Measurements from ENCODE around the gene OR10R2.
A peak's percentile ranks its signal among the peaks of the same experiment; 100 is the strongest.

Gene OR10R2

DNA sequence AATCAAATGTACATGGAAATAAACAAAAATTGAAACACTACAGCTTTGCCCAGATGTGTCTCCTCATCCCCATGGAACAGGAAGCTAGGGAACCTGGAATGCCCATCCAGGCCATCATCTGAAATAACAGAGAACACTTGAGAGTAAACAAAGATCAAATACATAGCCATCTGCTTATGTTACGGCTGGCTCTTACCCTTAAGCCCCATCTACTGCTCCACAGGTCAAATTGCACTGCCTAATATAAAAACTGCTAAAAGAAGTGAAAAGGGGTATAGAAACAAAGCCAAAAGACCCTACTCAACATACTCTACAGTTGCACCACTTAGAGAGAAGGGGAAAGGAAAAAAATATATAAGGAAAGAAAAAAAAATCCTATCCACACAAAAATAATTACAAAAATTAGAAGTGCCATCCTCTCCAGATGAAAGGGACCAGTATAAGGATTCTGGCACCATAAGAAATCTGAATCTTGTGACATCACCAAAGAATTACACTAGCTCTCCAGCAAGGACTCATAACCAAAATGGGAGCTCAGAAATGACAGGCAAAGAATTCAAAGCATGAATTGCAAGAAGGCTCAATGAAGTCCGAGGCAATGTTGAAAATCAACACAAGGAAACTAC is 55.3 kb downstream of the OR10R2 start:
- DNase-seq (ENCODE audit: low spot score), result peak; percentile 1

Data from activated CD4-positive, alpha-beta T cell treated with anti-CD3 and anti-CD28 coated beads, Interleukin-2, Interleukin-4, amounts not matched to agents 100 ng/mL and 50 ng/mL, durations not matched to agents 16 hours and 8 hours (primary cell).